ENCODE data around the gene TAAR8.
"Not testable (repeated sequence)": the region's sequence is repeated elsewhere in the genome, so short reads cannot be mapped to it uniquely, and the experiment has no call there.

The TAAR8 gene, protein sequence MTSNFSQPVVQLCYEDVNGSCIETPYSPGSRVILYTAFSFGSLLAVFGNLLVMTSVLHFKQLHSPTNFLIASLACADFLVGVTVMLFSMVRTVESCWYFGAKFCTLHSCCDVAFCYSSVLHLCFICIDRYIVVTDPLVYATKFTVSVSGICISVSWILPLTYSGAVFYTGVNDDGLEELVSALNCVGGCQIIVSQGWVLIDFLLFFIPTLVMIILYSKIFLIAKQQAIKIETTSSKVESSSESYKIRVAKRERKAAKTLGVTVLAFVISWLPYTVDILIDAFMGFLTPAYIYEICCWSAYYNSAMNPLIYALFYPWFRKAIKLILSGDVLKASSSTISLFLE

DNA sequence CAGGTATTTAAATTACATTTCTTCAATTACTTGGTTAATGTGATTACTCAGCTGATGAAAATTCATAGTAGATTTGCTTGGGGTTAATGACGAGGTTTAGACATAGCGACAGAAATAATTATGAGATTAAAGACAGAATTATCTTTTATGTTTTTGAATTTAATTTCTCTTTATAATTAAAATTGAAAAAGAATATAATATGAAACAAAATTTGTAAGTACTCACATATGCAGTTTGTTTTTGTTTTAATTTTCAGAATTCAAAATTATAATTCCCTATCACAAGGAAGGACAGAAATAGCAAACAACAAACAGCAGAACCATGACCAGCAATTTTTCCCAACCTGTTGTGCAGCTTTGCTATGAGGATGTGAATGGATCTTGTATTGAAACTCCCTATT lies at the start of gene TAAR8:
TAAR8 (plus strand) TSS at position 301 of the 400 bp plus-strand sequence; CDS start at position 322, 21 bp downstream.
- DNase-seq: no peak

DNA sequence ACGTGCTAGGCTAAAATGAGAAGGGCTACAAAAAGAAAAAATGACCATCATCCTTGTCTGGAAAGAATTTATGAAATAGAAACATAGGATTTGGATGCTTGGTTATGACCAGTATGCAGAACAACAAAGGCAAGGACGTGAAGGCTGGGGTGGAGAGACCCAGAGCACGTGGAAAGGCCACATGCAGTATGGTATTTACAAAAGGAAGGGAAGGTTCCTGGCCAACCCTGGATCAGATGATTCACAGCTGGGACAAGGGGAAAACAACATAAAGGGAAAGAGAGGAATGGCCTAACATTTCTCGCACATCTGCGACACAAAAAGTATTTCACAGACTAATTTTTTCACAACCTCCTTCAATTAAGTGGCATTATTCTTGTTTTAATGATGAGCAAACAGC lies 47.7 kb upstream of the TAAR8 start:
- no peak for DNase-seq

DNA sequence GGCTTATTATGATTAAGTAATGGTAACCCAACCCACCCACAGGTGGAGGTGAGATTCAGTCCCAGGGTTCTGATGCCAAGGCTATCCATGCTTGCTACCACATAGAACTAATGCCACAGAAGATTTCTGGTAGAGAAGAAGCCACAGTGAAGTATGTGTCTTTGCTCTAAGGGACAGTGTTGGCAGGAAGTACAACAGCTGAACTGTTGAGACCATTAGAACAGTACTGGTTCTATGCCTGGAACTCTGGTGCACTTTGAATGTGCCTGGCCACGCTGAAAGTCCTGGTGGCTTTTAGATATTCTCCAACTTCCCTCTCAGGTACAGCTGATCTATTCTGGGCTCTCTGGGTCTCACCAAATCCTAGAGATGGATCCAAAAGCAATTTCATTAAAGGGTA lies 47.3 kb upstream of the TAAR8 start:
- DNase-seq: no peak

DNA sequence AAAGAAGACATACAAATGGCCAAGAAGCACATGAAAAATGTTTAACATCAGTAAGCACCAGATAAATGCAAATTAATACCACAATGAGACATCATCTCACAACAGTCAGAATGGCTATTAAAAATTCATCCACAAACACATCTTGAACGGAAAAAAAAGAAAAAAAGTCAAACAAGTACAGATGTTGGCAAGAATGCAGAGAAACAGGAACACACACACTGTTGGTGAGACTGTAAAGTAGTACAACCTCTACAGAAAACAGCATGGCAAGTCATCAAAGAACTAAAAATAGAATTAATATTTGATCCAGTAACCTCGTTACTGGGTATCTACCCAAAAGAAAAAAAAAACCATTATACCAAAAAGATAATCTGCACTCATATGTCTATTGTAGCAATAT lies 46.0 kb upstream of the TAAR8 start:
- DNase-seq: no peak

DNA sequence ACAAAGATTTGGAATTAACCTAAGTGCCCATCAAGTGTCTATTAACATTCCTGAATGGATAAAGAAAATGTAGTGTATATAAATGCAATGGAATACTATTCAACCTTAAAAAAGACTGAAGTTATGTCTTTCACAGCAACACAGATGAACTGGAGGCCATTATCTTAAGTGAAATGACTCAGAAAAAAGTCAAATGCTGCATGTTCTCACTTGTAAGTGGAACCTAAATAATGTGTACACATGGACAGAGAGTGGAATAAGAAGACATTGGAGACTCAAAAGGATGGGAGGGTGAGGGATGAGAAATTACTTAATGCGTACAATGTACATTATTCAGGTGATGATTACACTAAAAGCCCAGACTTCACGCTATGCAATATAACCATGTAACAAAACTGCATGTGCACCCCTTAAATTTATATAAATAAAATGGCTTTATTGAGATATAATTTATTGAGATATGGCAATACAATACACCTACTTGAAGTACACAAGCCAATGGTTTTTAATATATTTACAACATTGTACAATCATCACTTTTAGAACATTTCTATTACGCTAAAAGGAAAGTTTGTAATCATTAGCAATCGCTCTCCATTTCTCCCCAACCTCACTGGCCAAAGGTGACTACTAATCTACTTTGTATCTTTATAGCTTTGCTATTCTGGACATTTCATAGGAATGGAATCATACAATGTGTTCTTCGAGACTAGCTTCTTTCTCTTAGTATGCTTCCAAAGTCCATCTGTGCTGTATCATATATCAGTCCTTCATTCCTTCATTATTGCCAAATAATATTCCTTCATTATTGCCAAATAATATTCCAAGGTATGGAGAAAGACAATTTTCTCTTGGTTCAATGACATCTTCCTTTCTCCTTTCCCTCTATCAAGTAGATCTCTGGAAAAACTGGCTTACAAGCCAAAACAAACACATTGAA lies 45.3 kb upstream of the TAAR8 start:
- DNase-seq: no peak

DNA sequence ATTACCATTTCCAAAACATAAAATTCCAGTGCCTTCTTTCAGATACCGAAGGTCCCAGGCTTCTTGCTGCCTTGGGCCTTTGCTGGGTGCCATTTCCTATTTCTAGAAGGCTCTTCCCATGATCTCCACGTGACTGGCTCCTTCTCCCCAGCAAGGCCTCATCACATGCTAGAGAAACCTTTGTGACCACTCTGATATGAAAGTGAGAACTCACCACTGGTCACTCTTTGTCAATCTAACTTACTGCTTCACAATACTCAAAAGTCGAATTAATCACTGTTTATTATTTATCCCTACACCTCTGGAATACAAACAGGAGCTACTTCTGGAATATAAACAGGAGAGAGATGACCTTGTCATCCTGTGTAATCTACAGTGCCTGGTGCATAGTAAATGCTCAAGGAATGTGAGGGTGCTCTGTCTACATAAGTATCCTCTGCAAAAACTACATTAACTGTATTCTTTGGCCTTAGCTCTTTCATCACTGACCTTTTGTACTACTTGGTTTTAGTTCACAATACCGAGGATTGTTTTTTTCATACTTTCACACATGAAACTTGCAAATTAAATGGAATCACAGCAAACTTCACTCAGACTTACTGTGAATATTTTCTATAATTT lies 41.2 kb upstream of the TAAR8 start:
- DNase-seq: peak; percentile 5

DNA sequence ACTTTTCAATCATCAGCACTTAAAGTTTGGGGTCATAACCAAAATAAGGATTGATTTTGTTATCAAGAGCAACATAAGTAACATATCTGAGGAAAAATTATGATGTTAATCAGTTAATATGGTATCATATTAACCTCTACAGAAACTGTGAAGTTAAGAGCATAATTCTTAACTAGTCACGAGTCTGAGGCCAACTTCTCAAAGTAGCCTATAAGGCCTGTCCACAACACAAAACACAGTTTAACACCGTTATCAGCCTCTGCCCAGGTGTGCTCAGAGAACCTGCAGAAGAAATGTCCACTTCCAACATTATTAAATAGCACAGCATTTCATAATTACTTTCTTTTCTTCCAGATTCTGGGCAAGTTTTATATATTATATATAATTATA lies 40.6 kb upstream of the TAAR8 start:
- no peak for DNase-seq

DNA sequence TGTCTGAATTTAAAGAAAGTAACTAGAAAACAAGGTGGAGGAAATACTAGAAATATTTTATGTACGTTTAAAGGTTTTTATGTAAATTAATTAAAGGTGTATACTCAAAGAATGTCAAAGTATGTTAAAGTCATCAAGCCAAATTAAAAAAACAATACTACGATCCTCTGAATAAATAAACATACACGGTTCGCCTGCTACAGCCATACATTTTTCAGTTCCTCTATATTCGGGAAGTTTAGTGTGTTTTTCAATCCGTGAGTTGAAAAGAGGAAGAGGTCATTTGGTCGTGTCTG lies 40.2 kb upstream of the TAAR8 start:
- DNase-seq: peak; percentile 92

DNA sequence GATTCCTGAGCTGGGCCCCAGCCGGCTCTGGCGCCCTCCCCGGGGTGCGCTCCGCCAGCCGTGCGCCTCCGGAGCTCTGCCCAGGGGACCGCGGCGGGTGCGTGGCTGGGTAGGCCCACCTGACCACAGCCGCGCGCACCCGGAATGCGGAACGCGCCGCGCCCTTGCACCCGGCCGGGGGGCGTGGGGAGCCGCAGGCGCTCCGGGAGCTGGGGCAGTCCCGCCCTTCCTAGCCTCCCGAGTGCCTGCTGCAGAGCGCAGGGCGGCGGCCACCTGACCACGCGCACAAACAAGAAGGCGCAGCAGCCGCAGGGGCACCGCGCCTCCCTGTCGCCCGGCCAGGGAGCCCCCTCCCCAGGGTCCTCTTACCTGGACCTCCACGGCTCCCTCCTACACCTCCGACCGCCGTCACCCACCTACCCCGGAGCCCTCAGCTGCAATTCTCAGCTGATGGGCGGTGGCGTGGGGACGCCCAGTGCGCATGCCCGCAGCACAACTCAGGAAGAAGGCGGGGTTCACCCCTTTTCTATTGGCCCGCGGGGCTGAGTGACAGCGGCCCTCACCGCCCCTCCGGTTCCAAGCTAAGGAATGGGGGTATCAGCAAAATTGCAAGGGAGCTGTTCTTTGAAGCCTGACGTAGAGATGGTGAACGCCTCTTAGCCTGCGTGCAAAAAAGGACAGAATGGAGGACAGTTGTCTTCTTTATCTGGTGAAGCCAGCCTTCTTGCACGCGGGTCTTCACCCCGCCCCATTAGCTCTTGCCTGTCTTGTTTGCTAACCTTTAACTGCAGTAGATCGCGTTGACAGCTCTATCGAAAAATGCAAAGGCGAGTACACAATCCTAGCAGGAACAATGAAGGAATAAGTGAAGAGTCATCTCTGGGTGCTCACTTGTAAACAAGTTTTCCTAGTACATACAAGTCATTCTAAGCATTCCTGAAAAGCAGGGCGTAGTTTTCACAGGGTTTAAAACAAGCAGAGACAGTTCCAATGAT lies 39.5 kb upstream of the TAAR8 start, which contains the start of gene STX7:
STX7 (minus strand) TSS at position 479 of the 995 bp plus-strand sequence. CDS start 9,586 bp downstream, outside the sequence.
- peak; percentile 82 for DNase-seq

DNA sequence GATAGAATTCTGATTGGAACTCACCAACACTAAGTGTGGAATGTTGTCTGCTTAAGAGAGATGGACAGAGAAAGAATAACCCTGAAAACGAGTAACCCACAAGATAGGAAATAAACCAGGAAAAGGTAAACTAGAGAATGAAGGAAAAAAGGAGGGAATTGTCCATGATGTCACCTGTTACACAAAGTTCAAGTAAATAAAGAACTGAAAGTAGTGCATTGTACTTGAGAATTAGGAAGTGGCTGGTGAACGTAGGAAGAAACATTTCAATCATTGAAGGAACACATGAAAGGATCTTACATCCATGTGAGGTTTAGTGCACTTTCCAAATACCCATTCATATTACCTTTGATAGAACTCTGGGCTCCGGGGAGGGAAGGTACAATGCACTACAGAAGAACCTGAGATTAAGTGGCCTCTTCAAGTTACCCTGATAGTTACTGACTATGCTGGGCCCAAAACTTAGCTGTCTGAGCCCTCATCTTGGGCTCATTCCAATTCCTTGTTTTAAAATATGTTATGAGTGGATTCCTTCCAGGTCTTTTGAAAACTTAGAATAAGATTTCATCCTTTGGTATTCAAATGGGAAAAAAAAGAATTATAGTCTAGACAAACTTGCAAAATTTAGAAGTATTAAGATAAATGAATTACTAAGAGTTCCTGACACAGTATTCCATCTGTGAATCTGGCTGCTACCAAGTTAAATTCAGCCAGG lies 38.5 kb upstream of the TAAR8 start:
- peak; percentile 70 for DNase-seq

DNA sequence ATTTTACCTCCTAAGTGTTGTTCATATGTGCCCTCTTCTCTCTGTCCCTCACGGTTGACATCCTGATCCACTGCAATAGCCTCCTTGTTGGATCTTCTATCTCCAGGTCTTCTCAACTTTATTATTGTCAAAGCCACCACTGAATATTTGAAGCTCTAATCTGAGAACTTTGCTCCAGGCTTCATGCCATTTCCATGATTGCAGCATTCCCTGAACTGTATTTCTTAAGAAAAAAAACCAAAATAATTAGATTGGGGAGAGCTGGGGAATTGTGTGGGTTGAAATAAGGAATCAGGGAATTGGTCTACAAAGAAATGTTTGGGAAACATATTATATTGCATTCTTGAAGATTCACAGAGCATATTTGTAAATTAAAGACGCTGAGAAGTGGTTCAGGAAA lies 37.1 kb upstream of the TAAR8 start:
- no peak for DNase-seq

DNA sequence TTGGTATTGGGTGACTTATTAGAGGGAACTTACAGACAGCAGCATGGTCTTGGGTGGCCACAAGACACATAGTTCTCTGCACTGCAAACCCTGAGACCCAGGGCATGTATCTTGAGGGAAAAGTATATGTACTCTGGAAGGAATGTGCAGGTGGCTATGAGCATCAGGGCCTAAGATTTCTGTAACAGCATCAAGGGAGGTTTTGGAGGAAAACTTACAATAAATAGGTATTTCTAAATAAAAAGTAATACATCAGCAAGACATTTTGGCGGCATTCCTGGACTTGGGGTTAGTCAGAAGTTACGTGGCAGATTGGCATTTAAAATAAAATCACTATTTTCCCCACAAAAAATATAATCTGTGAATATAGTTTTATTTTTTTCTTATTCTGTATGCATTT lies 31.5 kb upstream of the TAAR8 start:
- no peak for DNase-seq

DNA sequence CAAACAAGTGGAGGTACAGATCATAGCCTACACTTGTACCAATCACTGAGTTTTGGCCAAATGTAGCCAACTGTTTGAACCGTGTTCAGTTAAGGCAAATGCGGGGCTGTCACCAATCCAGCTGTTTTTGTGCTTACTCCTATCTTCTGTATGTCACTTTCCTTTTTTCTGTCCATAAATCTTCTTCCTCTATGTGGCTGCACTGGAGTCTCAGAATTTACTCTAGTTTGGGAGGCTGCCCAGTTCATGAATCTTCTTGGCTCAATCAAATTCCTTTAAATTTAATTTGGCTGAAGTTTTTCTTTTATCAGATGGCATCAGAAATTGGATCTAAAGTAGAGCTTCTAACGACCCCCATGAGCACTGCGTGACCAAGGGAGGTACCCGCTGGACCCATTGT lies 27.8 kb upstream of the TAAR8 start:
- DNase-seq: no peak

DNA sequence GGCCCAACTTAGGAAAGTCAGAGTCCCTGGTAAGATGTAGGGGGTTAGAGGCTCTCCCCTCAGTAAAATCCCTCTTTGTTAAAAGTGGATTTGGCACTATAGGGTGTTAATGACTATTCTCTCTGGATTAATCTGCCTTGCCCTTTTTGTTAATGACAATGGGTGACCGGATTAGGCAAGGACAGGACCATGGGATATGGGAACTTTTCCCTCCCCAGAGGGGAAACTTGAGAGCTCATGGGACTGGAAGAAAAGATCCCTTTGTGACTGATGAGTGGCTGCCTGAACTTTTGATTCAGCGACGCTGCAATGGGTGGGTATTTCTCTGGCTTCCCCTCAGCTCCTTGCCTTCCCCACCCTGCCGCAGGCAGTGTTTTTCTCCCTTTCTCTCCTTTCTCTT lies 26.6 kb upstream of the TAAR8 start:
- DNase-seq: no peak

DNA sequence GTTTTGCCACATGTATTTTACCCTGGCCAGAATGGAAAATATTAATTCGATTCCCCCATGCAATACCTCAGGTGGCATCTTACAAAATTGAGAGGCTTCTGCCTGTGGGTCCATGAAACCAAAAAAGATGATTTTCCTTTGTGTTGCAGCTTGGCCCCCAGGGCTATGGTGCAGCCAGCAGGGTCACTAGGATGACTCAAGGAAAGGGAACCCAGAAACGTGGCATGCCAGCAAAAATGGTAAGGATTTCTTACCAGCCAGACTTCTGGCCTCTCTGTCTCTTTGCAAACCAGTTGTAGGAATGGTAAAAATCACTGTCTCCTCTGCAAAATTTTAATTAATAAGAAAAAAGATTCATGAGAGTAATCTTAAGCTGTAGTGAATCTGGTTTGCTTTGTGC lies 26.0 kb upstream of the TAAR8 start:
- DNase-seq: no peak

DNA sequence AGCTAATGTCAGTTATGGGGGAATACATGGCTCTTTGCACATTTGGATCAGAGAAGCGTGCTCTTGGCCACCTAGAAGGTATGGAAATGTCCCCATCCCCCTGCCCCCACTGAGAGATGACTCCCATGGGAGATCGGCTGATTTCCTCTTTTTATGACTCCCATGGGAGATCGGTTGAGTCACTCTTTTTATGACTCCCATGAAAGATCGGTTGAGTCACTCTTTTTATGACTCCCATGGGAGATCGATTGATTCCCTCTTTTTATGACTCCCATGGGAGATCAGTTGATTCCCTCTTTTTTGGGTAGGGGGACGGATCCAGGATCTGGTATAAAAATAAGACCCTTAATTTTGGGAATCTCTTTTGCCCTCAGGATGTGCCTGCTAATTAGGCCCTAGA lies 24.7 kb upstream of the TAAR8 start:
- no peak for DNase-seq

DNA sequence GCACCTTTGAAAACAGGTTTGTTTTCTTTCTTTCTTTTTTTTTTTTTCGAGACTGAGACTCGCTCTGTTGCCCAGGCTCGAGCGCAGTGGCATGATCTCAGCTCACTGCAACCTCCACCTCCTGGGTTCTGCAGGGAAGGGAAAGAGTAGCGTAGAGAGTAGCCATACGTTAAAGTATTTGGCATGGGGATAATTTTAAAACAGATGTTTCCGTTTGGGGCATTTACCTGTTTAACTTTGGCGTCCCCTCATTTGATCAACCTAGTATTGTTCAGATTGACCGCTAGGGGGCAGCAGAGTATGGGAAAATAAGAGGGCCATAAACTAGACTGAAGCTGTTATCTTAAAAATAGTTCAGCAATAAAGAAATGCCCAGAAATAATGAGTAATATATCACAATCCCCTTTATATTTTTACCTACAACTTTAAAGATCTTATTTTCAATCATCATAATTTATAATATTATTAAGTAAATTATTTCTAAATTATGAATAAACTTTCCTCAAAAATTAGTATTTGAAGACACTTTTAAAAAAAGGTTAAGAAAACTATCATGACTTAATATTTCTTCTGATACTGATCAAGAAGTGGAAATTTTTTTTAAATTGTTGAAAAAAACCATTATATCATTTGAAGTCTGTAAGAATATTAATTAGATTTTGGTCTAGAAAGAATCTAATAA lies 22.0 kb upstream of the TAAR8 start:
- peak; percentile 32 for DNase-seq

DNA sequence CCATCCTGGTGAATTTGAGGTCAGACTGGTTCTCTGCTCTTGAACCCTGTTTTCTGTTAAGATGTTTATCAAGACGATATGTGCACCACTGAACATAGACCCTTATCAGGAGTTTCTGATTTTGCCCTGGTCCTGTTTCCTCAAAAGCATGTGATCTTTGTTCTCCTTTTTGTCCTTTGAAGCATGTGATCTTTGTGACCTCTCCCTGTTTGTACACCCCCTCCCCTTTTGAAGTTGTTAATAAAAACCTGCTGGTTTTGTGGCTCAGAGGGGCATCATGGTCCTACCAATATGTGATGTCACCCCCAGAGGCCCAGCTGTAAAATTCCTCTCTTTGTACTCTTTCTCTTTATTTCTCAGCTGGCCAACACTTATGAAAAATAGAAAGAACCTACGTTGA lies 17.9 kb upstream of the TAAR8 start:
- not testable (repeated sequence) for DNase-seq

DNA sequence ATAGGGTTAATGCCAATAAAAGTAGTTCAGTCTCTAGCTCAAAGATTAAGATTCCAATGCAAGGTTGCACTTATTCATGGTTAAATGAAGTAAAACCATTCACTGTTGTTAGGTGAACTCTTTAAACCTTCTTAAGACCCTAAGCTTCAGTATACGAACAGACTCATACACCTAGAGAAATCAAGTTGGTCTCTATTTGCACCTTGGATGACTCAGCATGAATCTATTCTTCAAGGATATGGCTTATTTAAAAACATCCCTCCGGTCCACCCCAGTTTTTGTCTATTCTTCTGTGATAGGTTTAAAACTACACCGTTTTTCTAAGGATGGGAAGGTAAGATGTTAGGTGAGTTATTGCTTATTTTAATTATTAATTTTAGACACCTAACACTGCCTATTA lies 15.3 kb upstream of the TAAR8 start:
- DNase-seq: no peak

DNA sequence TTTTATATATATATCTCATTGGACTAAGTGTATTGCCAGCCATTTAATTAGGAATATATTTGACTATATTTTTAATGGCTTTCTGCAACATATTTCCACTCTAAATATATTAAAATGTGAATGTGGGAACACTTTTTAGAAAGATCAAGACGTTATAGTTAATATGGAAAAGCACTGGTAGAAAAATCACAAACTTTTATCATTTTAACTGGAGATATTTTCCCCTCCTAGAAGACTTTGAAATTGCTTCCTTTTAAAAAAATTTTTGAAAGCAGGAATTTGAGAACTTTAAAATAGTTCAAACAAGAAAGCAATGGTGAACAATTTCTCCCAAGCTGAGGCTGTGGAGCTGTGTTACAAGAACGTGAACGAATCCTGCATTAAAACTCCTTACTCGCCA lies 14.5 kb upstream of the TAAR8 start, which contains the start of gene TAAR9:
TAAR9 (plus strand) TSS at position 301 of the 400 bp plus-strand sequence; CDS start at position 314, 13 bp downstream.
- no peak for DNase-seq

DNA sequence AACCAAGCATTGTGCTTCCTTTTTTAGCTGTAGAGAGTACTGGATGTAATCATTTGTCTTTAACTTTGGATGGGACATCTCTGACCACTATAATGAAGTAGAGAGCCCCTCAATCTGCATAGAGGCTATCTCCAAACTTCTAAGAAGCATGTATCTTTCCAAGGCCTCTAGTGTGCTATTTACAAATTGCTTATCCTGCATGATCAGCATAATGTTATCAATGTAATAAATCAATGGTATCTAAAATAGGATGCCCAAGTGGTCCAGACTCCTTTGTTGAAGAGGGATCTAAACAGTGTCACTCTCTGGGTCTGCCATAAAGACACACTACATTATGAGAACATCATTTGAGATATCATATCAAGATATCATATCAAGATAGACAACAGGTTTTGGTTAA lies 7.6 kb upstream of the TAAR8 start:
- DNase-seq: no peak

All from MV-4-11 (cell line).